HG03159 (cell line): ENCODE data around the gene RNF181.
A peak's percentile ranks its signal among the peaks of the same experiment; 100 is the strongest.
"Not testable (repeated sequence)": the region's sequence is repeated elsewhere in the genome, so short reads cannot be mapped to it uniquely, and the experiment has no call there.

Experiments used
- ATAC-seq: cut with Tn5 transposase; IDR thresholded peaks from one replicate; pipeline ENCODE4 v1.9.1; 2021; ENCODE audit warnings: mild to moderate bottlenecking, moderate library complexity; ENCODE audit not compliant: unreplicated experiment

Gene RNF181

GRCh38 chr2:85611705-85612587 is 16.4 kb downstream of the RNF181 start, which contains the start of gene C2orf68:
TSS of gene C2orf68 (minus strand) at chr2:85612066. CDS start at chr2:85611984, 82 bp downstream.
- peak; percentile 77 for ATAC-seq

GRCh38 chr2:85613717-85614515 is 18.4 kb downstream of the RNF181 start:
- no peak for ATAC-seq

GRCh38 chr2:85614757-85615156 is 19.2 kb downstream of the RNF181 start:
- not testable (repeated sequence) for ATAC-seq

- no peak for ATAC-seq
Observed at GRCh38 chr2:85615413-85615728, 19.8 kb downstream of the RNF181 start.

GRCh38 chr2:85617723-85618122 is 22.2 kb downstream of the RNF181 start:
- ATAC-seq = not testable (repeated sequence)

- ATAC-seq = no peak
Observed at GRCh38 chr2:85619617-85620016, 24.1 kb downstream of the RNF181 start.

GRCh38 chr2:85621338-85621737 is 25.8 kb downstream of the RNF181 start:
- no peak for ATAC-seq

GRCh38 chr2:85623991-85624390 is 28.4 kb downstream of the RNF181 start:
- ATAC-seq = no peak

GRCh38 chr2:85628658-85629057 is 33.1 kb downstream of the RNF181 start:
- ATAC-seq = no peak

- ATAC-seq = no peak
Observed at GRCh38 chr2:85631316-85631715, 35.8 kb downstream of the RNF181 start.

- ATAC-seq = no peak
Observed at GRCh38 chr2:85635011-85635410, 39.5 kb downstream of the RNF181 start.

GRCh38 chr2:85635636-85636035 is 40.1 kb downstream of the RNF181 start:
- no peak for ATAC-seq

GRCh38 chr2:85642725-85643124 is 47.2 kb downstream of the RNF181 start:
- no peak for ATAC-seq

GRCh38 chr2:85644909-85645308 is 49.4 kb downstream of the RNF181 start:
- no peak for ATAC-seq

GRCh38 chr2:85646166-85646565 is 50.6 kb downstream of the RNF181 start:
- no peak for ATAC-seq
